ENCODE results near the gene SBNO2. TPM values are rescaled to one million over a fixed set of nuclear protein-coding genes. Genes with fewer than 3 reads are reported as not detected.

Gene SBNO2
- total RNA-seq, 1 experiment from 2014 or later, result 97.8 TPM

- Mint-ChIP-seq H3K27me3 (ENCODE audit: unreplicated experiment) (no peaks in the 10 kb centered on the region), H3K9me3 (ENCODE audit: low read depth, unreplicated experiment) (no peaks in the 10 kb centered on the region), H3K36me3 (ENCODE audit: insufficient read depth, unreplicated experiment) (peaks cover 1% of the 10 kb centered on the region), H3K4me3 (ENCODE audit: low read depth, unreplicated experiment) (no peak overlapping the region), H3K4me1 (ENCODE audit: low read depth, unreplicated experiment) (peaks cover 13% of the 10 kb centered on the region), H3K27ac (ENCODE audit: unreplicated experiment) (no peak overlapping the region)
- CTCF ChIA-PET, result no interaction called here
- TF ChIP-seq, protein P1, sequence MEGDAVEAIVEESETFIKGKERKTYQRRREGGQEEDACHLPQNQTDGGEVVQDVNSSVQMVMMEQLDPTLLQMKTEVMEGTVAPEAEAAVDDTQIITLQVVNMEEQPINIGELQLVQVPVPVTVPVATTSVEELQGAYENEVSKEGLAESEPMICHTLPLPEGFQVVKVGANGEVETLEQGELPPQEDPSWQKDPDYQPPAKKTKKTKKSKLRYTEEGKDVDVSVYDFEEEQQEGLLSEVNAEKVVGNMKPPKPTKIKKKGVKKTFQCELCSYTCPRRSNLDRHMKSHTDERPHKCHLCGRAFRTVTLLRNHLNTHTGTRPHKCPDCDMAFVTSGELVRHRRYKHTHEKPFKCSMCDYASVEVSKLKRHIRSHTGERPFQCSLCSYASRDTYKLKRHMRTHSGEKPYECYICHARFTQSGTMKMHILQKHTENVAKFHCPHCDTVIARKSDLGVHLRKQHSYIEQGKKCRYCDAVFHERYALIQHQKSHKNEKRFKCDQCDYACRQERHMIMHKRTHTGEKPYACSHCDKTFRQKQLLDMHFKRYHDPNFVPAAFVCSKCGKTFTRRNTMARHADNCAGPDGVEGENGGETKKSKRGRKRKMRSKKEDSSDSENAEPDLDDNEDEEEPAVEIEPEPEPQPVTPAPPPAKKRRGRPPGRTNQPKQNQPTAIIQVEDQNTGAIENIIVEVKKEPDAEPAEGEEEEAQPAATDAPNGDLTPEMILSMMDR (IDR thresholded peaks at IDR 0.05; ENCODE audit: unreplicated experiment), result no peak
- intact Hi-C loops (cut with micrococcal nuclease; ENCODE audit: unreplicated experiment), result no loop called here
- no peak for DNase-seq
- BruUV-seq (replicated peaks), result no TSS peak
These were observed 25.5 kb upstream of the SBNO2 start for GRCh38 chr19:1199531-1199930.

- no peak for DNase-seq
- H3K27me3 Mint-ChIP-seq (ENCODE audit: unreplicated experiment), result no peaks in the 10 kb centered on the region
- no peak overlapping the region for H3K27ac Mint-ChIP-seq (ENCODE audit: unreplicated experiment)
- intact Hi-C loops (cut with micrococcal nuclease; ENCODE audit: unreplicated experiment), result no loop called here
- H3K4me3 Mint-ChIP-seq (ENCODE audit: low read depth, unreplicated experiment), result no peak overlapping the region
- H3K9me3 Mint-ChIP-seq (ENCODE audit: low read depth, unreplicated experiment), result no peaks in the 10 kb centered on the region
- H3K36me3 Mint-ChIP-seq (ENCODE audit: insufficient read depth, unreplicated experiment), result peaks cover 5% of the 10 kb centered on the region
- no TSS peak for BruUV-seq (replicated peaks)
- CTCF ChIA-PET, result no interaction called here
- H3K4me1 Mint-ChIP-seq (ENCODE audit: low read depth, unreplicated experiment), result peaks cover 7% of the 10 kb centered on the region
- TF ChIP-seq, protein P1 (IDR thresholded peaks at IDR 0.05; ENCODE audit: unreplicated experiment), result no peak
These were observed 15.4 kb upstream of the SBNO2 start for GRCh38 chr19:1189419-1189818.

DNA sequence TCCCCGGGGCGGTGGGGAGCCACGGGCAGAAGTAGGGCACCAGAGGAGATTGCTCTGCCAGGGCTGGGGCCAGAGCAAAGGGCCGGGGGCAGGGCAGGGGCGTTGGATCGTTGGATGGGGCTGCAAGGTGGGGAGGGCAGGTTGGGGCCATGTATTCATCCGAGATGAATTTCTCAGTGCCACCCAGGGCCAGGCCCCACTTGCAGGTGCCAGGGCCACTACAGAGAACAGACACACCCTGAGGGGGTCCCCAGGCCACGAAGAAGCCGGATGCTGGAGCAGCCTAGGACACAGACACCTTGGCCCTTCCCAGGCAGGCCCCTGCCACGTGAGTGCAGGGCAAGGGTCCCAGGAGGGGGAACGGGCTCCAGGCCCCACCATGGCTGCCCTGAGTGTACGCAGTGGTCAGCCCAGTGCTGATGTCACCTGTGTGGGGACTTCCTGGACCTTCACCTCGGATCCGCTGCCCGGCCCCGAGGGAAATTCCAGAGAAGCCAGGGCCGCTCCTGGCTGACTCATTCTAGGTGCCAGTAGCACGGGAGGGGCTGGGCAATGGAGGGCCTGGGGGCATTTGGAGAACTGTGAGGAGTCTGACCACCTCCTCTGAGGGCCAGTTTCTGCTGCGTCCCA, 9.6 kb upstream of the SBNO2 start:
- Mint-ChIP-seq H3K4me1 (ENCODE audit: low read depth, unreplicated experiment) (peaks cover 31% of the 10 kb centered on the region), H3K4me3 (ENCODE audit: low read depth, unreplicated experiment) (peak overlapping the region; percentile 30), H3K27me3 (ENCODE audit: unreplicated experiment) (no peaks in the 10 kb centered on the region), H3K36me3 (ENCODE audit: insufficient read depth, unreplicated experiment) (peaks cover 21% of the 10 kb centered on the region), H3K9me3 (ENCODE audit: low read depth, unreplicated experiment) (peaks cover 3% of the 10 kb centered on the region), H3K27ac (ENCODE audit: unreplicated experiment) (peak overlapping the region; percentile 79)
- BruUV-seq (replicated peaks), result no TSS peak
- CTCF ChIA-PET, result interaction anchor here (0.8 kb wide), 1 partner anchor 51 kb away, joined by 4 read pairs; no protein-coding TSS in a partner anchor
- DNase-seq, result peak; percentile 91
- TF ChIP-seq, protein P1 (IDR thresholded peaks at IDR 0.05; ENCODE audit: unreplicated experiment), result no peak
- intact Hi-C loops (cut with micrococcal nuclease; ENCODE audit: unreplicated experiment), result loop anchor here (5.0 kb wide), 1 partner anchor 81 kb away; the partner anchor contains the start of gene GPX4

GRCh38 chr19:1182727-1183126, 8.7 kb upstream of the SBNO2 start:
- no peak for DNase-seq
- Mint-ChIP-seq H3K9me3 (ENCODE audit: low read depth, unreplicated experiment) (peaks cover 3% of the 10 kb centered on the region), H3K4me3 (ENCODE audit: low read depth, unreplicated experiment) (no peak overlapping the region), H3K36me3 (ENCODE audit: insufficient read depth, unreplicated experiment) (peaks cover 21% of the 10 kb centered on the region), H3K27me3 (ENCODE audit: unreplicated experiment) (no peaks in the 10 kb centered on the region), H3K4me1 (ENCODE audit: low read depth, unreplicated experiment) (peaks cover 33% of the 10 kb centered on the region), H3K27ac (ENCODE audit: unreplicated experiment) (peak overlapping the region; percentile 79)
- TF ChIP-seq, protein P1 (IDR thresholded peaks at IDR 0.05; ENCODE audit: unreplicated experiment), result no peak
- intact Hi-C loops (cut with micrococcal nuclease; ENCODE audit: unreplicated experiment), result loop anchor here (5.0 kb wide), 1 partner anchor 80 kb away; the partner anchor contains the start of gene GPX4
- BruUV-seq (replicated peaks), result no TSS peak
- CTCF ChIA-PET, result interaction anchor here (0.6 to 0.8 kb wide), 2 partner anchors 30 to 50 kb away, joined by 3 to 4 read pairs; no protein-coding TSS in a partner anchor
